GM18498 (cell line): ENCODE results near the gene PIM1.

Source experiments
- ATAC-seq: cut with Tn5 transposase; IDR thresholded peaks from one replicate; pipeline ENCODE4 v1.9.1; 2021; ENCODE audit warnings: mild to moderate bottlenecking, moderate library complexity; ENCODE audit not compliant: unreplicated experiment

PIM1 gene

DNA sequence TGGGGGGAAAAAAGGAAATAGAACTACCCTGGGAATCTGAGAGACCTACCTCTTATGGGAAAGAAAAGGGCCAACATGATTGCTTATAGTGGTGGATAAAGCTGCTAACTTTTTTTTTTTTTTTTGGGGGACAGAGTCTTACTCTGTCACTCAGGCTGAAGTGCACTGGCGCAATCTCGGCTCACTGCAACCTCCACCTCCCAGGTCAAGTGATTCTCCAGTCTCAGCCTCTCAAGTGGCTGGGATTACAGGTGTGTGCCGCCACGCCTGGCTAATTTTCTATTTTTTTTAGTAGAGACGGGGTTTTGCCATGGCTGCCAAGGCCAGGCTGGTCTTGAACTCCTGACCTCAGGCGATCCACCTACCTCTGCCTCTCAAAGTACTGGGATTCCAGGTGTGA is 48.1 kb downstream of the PIM1 start:
- ATAC-seq, result no peak

DNA sequence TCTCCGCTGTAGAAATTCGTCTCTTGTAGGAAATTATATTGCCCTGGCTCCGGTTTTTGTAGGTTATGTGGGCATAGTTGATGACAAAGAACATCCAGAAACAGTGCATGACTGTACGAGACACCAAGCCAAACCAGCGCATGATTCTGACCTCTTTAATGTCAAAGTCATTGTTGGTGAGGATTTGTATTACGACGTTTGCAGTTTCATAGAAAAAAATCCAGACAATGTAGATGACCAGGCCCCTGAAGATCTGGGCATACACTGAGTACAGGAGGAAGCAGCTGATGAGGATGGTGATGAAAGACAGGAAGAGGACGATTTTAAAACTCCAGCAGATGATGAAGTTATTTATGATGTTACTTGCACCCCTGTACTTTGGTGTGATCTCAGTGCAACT is 48.6 kb downstream of the PIM1 start:
- ATAC-seq, result no peak

DNA sequence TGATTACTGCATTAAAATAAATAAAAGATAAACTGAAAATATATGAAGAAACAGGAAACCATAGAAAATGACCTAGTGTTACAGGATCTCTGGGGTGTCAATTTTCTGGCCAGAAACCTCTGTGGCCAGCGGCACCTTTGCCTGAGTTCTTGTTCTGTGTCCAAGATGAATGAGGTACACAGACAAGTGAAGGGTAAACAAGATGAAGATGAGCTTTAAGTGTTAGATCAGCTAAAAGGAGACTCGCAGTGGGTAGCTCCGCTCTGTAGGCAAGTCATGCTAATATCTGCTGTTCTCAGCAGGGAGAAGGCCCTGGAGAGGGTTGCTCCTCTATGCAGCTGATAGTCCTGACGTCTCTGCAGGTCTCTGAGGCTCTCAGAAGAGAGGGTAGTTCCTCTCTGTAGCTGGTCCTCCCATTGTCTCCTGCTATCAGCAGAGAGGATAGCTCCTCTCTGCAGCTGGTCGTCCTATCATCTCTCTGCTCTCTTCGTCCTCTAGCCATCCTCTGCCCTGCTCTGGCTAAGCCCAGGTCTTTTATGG is 51.7 kb downstream of the PIM1 start:
- ATAC-seq, result peak; percentile 6

DNA sequence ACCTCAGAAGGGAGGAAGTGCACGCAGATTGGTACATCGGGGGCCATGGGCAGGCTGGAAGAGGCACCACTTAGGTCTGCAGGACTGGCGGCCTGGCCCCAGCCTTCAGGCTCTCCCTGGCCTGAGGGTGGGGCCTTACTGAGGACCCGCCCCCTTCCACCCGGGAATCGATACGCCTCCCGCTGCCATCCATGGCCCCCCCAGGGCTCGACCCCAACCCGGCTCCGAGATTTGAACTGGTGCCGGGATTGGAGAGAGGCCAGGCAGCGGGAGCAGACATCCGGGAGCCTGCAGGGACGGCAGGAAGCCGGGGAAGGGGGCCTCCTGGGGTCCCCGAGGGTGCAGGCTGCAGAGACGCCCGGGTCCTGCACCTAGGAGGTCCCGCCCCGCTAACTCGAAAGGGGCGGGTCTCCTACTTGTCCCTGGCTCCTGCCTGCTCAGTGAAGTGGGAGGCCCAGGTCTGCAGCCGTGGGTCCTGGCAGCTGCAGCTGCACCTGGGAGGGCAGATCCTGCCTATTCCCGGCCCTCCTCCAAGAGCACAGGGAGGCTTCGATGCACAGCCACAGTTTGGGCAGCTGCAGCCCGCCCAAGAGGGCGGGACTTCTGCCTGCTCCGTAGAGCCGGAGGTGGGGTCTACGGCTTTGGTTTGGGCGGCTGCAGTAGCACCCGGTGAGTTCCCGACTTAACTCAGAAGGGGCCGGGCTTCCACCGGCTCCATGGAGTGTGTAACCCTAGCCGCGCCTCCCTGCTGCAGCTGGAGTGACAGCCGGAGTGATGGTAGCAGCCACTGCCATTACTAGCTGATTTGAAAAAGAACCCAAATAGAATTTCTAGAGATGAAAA is 52.4 kb downstream of the PIM1 start:
- ATAC-seq, result peak; percentile 87

DNA sequence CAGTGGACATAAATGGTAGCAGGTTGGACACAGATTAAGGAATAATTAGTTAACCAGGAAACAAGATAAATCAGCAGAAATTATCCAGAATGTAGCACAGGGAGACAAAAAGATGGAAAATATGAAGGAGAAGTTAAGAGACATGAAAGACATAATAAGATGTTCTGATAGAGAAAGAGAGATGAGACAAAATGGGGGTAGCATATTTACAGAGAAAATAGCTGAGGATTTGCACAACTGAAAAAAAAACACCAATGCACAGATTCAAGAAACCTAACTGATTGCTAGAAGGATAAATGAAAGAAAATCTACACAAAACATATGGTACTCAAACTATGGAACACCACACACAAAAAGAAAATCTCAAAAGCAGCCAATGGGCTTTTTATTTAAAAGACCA is 53.0 kb downstream of the PIM1 start:
- ATAC-seq, result no peak
